Tracheal epithelial cell (primary cell): ENCODE measurements around the gene CIDEC. TPM values are rescaled to one million over a fixed set of nuclear protein-coding genes. Genes with fewer than 3 reads are reported as not detected.

Source experiments
- total RNA-seq: library from RNA; depleted of rRNA; stranded (reverse); fragments of >200 nt; gene quantifications from 2 replicates; pipeline ENCODE4 v1.2.1, GENCODE V29; 2014

The CIDEC gene
- total RNA-seq, result not detected in 2 replicates

GRCh38 chr3:9879830-9880549 is at the start of gene CIDEC:
CIDEC (minus strand) TSS chr3:9880253; CDS start chr3:9878486, 1,767 bp downstream.

GRCh38 chr3:9916734-9917680 is 37.0 kb upstream of the CIDEC start, which contains the start of gene IL17RC:
IL17RC (plus strand) TSS chr3:9917098; CDS start chr3:9917316, 218 bp downstream.

GRCh38 chr3:9902372-9903237 is 22.6 kb upstream of the CIDEC start, which contains the start of gene IL17RE:
IL17RE (plus strand) TSS chr3:9902848; CDS start chr3:9902933, 85 bp downstream.

GRCh38 chr3:9890249-9891071 is 10.4 kb upstream of the CIDEC start, which contains the start of gene JAGN1:
JAGN1 (plus strand) TSS chr3:9890610; CDS start chr3:9890723, 113 bp downstream.

GRCh38 chr3:9843715-9844438 is 36.2 kb downstream of the CIDEC start, which contains the start of gene RPUSD3:
RPUSD3 (minus strand) TSS chr3:9844008; CDS start chr3:9843990, 18 bp downstream.

Other genes with a start within 250 kb of the CIDEC start
- 23.0 and 38.1 TPM in 2 replicates for gene MTMR14, start 230.7 kb downstream of the CIDEC start, total RNA-seq
- not detected in 2 replicates for gene CPNE9, start 176.4 kb downstream of the CIDEC start, total RNA-seq
- 10.7 and 14.5 TPM in 2 replicates for gene BRPF1, start 148.5 kb downstream of the CIDEC start, total RNA-seq
- gene OGG1, start 130.3 kb downstream of the CIDEC start, total RNA-seq, result 13.5 and 21.1 TPM in 2 replicates
- 8.3 and 15.9 TPM in 2 replicates for gene CAMK1, start 110.3 kb downstream of the CIDEC start, total RNA-seq
- 50.9 and 57.6 TPM in 2 replicates for gene TADA3, start 87.8 kb downstream of the CIDEC start, total RNA-seq
- gene ARPC4, start 87.2 kb downstream of the CIDEC start, total RNA-seq, result 134 and 339 TPM in 2 replicates
- 6.0 and 10.6 TPM in 2 replicates for gene TTLL3, start 70.0 kb downstream of the CIDEC start, total RNA-seq
- 24.8 and 32.2 TPM in 2 replicates for gene RPUSD3, start 36.2 kb downstream of the CIDEC start, total RNA-seq
- gene JAGN1, start 10.4 kb upstream of the CIDEC start, total RNA-seq, result 24.8 and 28.1 TPM in 2 replicates
- gene IL17RE, start 22.6 kb upstream of the CIDEC start, total RNA-seq, result 2.6 and 2.7 TPM in 2 replicates
- 23.6 and 46.9 TPM in 2 replicates for gene IL17RC, start 36.8 kb upstream of the CIDEC start, total RNA-seq
- 19.4 and 30.8 TPM in 2 replicates for gene CRELD1, start 53.6 kb upstream of the CIDEC start, total RNA-seq
- gene PRRT3, start 72.2 kb upstream of the CIDEC start, total RNA-seq, result 0.72 and 1.7 TPM in 2 replicates
- 39.3 and 48.4 TPM in 2 replicates for gene EMC3, start 106.6 kb upstream of the CIDEC start, total RNA-seq
- 5.1 and 9.9 TPM in 2 replicates for gene FANCD2, start 146.2 kb upstream of the CIDEC start, total RNA-seq
- not detected in 2 replicates for gene FANCD2OS, start 228.0 kb upstream of the CIDEC start, total RNA-seq
- gene BRK1, start 235.4 kb upstream of the CIDEC start, total RNA-seq, result 104 and 115 TPM in 2 replicates